SK-N-SH (cell line): ENCODE results near the gene USP15. TPM values are rescaled to one million over a fixed set of nuclear protein-coding genes. Genes with fewer than 3 reads are reported as not detected.

Experiments
- CTCF ChIA-PET: fragments of 300-600, 350-600 bp; formaldehyde crosslinking; extraction: SDS; loops from one replicate; lab custom pipeline; 2021; lab: Yijun Ruan, JAX
- POLR2A ChIA-PET: fragments of 350-600 bp; sonication (Branson Sonifier 250); formaldehyde crosslinking; extraction: SDS; loops from one replicate; lab custom pipeline; 2020; ENCODE audit warnings: antibody characterized with exemption, inconsistent platforms; lab: Yijun Ruan, JAX
- DNase-seq: peaks from one replicate; pipeline ENCODE4 v3.0.0; 2012
- H2AFZ ChIP-seq: fragments of 200-600 bp; sonication (generic); 2 replicates; pipeline ENCODE4 v1.8.1; 2016; ENCODE audit warnings: antibody characterized with exemption, mild to moderate bottlenecking, low read depth
- H3F3A ChIP-seq: fragments of 200-600 bp; sonication (generic); replicated peaks from 2 replicates; pipeline ENCODE3; 2016; ENCODE audit warnings: antibody characterized with exemption, mild to moderate bottlenecking; ENCODE audit not compliant: insufficient read depth
- H3K27ac ChIP-seq, 2 experiments: fragments of 200-500 bp in 1 of 2; fragments of 200-600 bp in 1 of 2; sonication (Bioruptor generic) in 1 of 2; sonication (generic), shearing (Covaris generic) in 1 of 2; 2 replicates each; pipeline versions ENCODE4 v1.5.1 to v1.6.1; 2014 to 2016; ENCODE audit warnings: low read depth in 2 of 2, inconsistent platforms in 1 of 2, low read length in 1 of 2, mild to moderate bottlenecking in 1 of 2, mixed read lengths in 1 of 2
- H3K27me3 ChIP-seq: fragments of 200-600 bp; sonication (generic), shearing (Covaris generic); 2 replicates; pipeline ENCODE4 v1.6.1; 2016; ENCODE audit warnings: mixed run types; ENCODE audit not compliant: insufficient read depth
- H3K36me3 ChIP-seq, 2 experiments: fragments of 200-500 bp in 1 of 2; fragments of 200-600 bp in 1 of 2; sonication (Bioruptor generic) in 1 of 2; sonication (generic) in 1 of 2; replicated peaks in 1 of 2; 2 replicates each; pipeline versions ENCODE3 to v1.5.1; 2014 to 2016; ENCODE audit warnings: low read length in 1 of 2, mild to moderate bottlenecking in 1 of 2; ENCODE audit not compliant: insufficient read depth in 2 of 2, control insufficient read depth in 1 of 2
- H3K4me1 ChIP-seq, 2 experiments: fragments of 200-500 bp in 1 of 2; fragments of 200-600 bp in 1 of 2; sonication (Bioruptor generic) in 1 of 2; sonication (generic), shearing (Covaris generic) in 1 of 2; 2 replicates each; pipeline versions ENCODE4 v1.5.1 to v1.6.1; 2014 to 2016; ENCODE audit warnings: low read depth in 1 of 2, low read length in 1 of 2, mixed run types in 1 of 2; ENCODE audit not compliant: insufficient read depth in 2 of 2, control insufficient read depth in 1 of 2
- H3K4me2 ChIP-seq: fragments of 200-600 bp; sonication (generic), shearing (Covaris generic); 2 replicates; pipeline ENCODE4 v1.6.1; 2017; ENCODE audit warnings: mixed run types
- H3K4me3 ChIP-seq, 2 experiments: fragments of 200-500 bp in 1 of 2; fragments of 200-600 bp in 1 of 2; sonication (Bioruptor generic) in 1 of 2; sonication (generic), shearing (Covaris generic) in 1 of 2; 2 replicates each; pipeline versions ENCODE4 v1.5.1 to v1.8.1; 2014 to 2016; ENCODE audit warnings: low read depth in 2 of 2, inconsistent platforms in 1 of 2, low read length in 1 of 2, mild to moderate bottlenecking in 1 of 2, mixed read lengths in 1 of 2, moderate library complexity in 1 of 2
- H3K79me2 ChIP-seq: fragments of 200-600 bp; sonication (generic); 2 replicates; pipeline ENCODE4 v1.8.1; 2017; ENCODE audit warnings: mild to moderate bottlenecking; ENCODE audit not compliant: insufficient read depth
- H3K9ac ChIP-seq: fragments of 200-600 bp; sonication (generic); 2 replicates; pipeline ENCODE4 v1.6.1; 2017; ENCODE audit warnings: mixed run types
- H3K9me2 ChIP-seq: fragments of 200-600 bp; sonication (generic); 2 replicates; pipeline ENCODE4 v1.6.1; 2017; ENCODE audit warnings: mixed run types
- H3K9me3 ChIP-seq: fragments of 200-600 bp; sonication (generic); 2 replicates; pipeline ENCODE4 v1.6.1; 2017; ENCODE audit warnings: mixed run types, mild to moderate bottlenecking, moderate library complexity
- H4K20me1 ChIP-seq: fragments of 200-600 bp; sonication (generic); 2 replicates; pipeline ENCODE4 v1.6.1; 2017; ENCODE audit warnings: mild to moderate bottlenecking, mixed run types; ENCODE audit not compliant: insufficient read depth
- CHD2 ChIP-seq: fragments of 150-350 bp; IDR thresholded peaks from 2 replicates; pipeline ENCODE4 v1.6.1; 2018; ENCODE audit warnings: low read length; ENCODE audit not compliant: partially characterized antibody
- CTCF ChIP-seq: fragments of 200-600 bp; sonication (generic); IDR thresholded peaks from 2 replicates; pipeline ENCODE4 v1.6.1; 2017; ENCODE audit warnings: antibody characterized with exemption, mild to moderate bottlenecking, moderate library complexity
- EP300 ChIP-seq, 2 experiments: IDR thresholded peaks; 2 replicates each; pipeline versions ENCODE4 v1.4.0 to v1.6.1; 2012; ENCODE audit warnings: borderline replicate concordance in 1 of 2, low read depth in 1 of 2, low read length in 1 of 2
- FOXJ3 ChIP-seq: sonication (generic); formaldehyde crosslinking; IDR thresholded peaks from 2 replicates; pipeline ENCODE4 v1.5.1; 2020; ENCODE audit warnings: mild to moderate bottlenecking, missing genetic modification reagents
- GABPA ChIP-seq: IDR thresholded peaks from 2 replicates; pipeline ENCODE4 v1.4.0; 2012; ENCODE audit warnings: low read depth, mild to moderate bottlenecking
- MEF2A ChIP-seq: IDR thresholded peaks from 2 replicates; pipeline ENCODE4 v1.4.0; 2012; ENCODE audit warnings: low read depth, borderline replicate concordance
- MXI1 ChIP-seq: IDR thresholded peaks from 2 replicates; pipeline ENCODE4 v1.6.1; 2012; ENCODE audit warnings: mild to moderate bottlenecking, low read depth, low read length, improper control_type of control experiment
- NRF1 ChIP-seq: IDR thresholded peaks from 2 replicates; pipeline ENCODE4 v1.6.1; 2012; ENCODE audit warnings: low read depth, mild to moderate bottlenecking, low read length
- POLR2AphosphoS5 ChIP-seq: IDR thresholded peaks from 2 replicates; pipeline ENCODE4 v1.6.1; 2012; ENCODE audit warnings: low read depth, low read length
- REST ChIP-seq: IDR thresholded peaks from 2 replicates; pipeline ENCODE4 v1.6.1; 2012; ENCODE audit warnings: mild to moderate bottlenecking, low read depth, low read length, moderate library complexity
- RFX5 ChIP-seq: IDR thresholded peaks from 2 replicates; pipeline ENCODE4 v1.6.1; 2012; ENCODE audit warnings: mild to moderate bottlenecking, improper control_type of control experiment, low read length
- SIN3A ChIP-seq: IDR thresholded peaks from 2 replicates; pipeline ENCODE4 v1.6.1; 2012; ENCODE audit warnings: low read depth, mild to moderate bottlenecking, low read length, moderate library complexity, borderline replicate concordance
- SMC3 ChIP-seq: IDR thresholded peaks from 2 replicates; pipeline ENCODE4 v1.6.1; 2012; ENCODE audit warnings: low read depth, low read length, improper control_type of control experiment
- TEAD4 ChIP-seq: IDR thresholded peaks from 2 replicates; pipeline ENCODE4 v1.4.0; 2012; ENCODE audit warnings: mild to moderate bottlenecking, borderline replicate concordance; ENCODE audit not compliant: insufficient read depth
- YY1 ChIP-seq: IDR thresholded peaks from 2 replicates; pipeline ENCODE4 v1.4.0; 2012; ENCODE audit warnings: low read depth, mild to moderate bottlenecking
- WGBS: methylation state at CpG from one replicate; pipeline ENCODE4 v1.1.6; 2017; ENCODE audit warnings: low lambda C conversion rate; 5-methylcytosine and 5-hydroxymethylcytosine counted together
- polyA plus RNA-seq, 3 experiments: library from polyadenylated mRNA; depleted of rRNA; stranded (reverse); fragments of >200 nt; gene quantifications; 2 replicates each; pipeline ENCODE4 v1.2.3, GENCODE V29; 2012
- TF ChIP-seq, protein P1 (sequence below): fragments of 150-350 bp; IDR thresholded peaks from 2 replicates; pipeline ENCODE4 v1.6.1; 2017; ENCODE audit warnings: antibody characterized with exemption, low read length, low read depth, borderline replicate concordance
- TF ChIP-seq, protein P2 (sequence below): IDR thresholded peaks from 2 replicates; pipeline ENCODE4 v1.4.0; 2012; ENCODE audit warnings: low read depth, borderline replicate concordance
- TF ChIP-seq, protein P3 (sequence below): IDR thresholded peaks from 2 replicates; pipeline ENCODE4 v1.4.0; 2012; ENCODE audit warnings: low read depth

The USP15 gene
- polyA plus RNA-seq, 1 of the 3 experiments (the other 2 are of a cell fraction) = 13.2 TPM

DNA sequence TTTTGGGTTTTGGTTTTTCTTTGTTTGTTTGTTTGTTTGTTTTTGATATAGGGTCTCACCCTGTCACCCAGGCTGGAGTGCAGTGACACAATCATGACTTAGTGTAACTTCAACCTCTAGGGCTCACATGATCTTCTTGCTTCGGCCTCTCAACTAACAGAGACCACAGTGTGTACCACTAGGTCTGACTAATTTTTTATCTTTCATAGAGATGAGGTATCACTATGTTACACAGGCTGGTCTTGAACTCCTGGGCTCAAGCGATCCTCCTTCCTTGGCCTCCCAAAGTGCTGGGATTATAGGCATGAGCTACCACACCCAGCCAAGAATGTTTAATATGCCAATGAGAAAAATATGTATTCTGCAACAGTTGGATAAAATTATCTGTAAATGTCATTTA, 29.6 kb upstream of the USP15 start (continued):
- TF ChIP-seq, protein P1, sequence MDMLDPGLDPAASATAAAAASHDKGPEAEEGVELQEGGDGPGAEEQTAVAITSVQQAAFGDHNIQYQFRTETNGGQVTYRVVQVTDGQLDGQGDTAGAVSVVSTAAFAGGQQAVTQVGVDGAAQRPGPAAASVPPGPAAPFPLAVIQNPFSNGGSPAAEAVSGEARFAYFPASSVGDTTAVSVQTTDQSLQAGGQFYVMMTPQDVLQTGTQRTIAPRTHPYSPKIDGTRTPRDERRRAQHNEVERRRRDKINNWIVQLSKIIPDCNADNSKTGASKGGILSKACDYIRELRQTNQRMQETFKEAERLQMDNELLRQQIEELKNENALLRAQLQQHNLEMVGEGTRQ = no peak
- TF ChIP-seq NRF1 = no peak

DNA sequence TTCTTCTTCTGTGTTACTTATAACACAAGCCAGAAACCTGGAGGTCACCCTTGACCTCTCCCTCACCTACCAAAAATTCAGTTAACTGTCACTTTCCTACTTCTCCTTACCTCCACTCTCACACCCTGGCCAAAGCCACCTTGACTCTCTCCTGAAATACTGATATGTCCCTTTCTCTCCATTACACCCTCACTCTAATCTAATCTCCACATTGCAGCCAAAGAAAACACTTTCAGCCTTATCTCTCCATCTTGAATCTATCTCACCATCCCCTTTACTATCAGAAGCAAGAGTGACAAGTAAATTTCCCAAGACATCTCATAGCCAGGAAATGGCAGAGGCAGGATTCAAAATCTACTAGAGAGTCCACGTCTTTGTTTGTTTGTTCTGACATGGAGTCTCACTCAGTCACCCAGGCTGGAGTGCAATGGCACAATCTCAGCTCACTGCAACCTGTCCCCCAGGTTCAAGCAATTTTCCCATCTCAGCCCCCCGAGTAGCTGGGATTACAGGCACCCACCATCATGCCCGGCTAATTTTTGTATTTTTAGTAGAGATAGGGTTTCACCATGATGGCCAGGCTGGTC, 28.0 kb upstream of the USP15 start:
- Histone ChIP-seq H3K27me3 (no peaks in the 10 kb centered on the region), H3K9me3 (no peaks in the 10 kb centered on the region), H2AFZ (no peak overlapping the region), H3K4me2 (no peak overlapping the region), H3K9ac (no peak overlapping the region)
- CTCF ChIA-PET = interaction anchor here (1.0 kb wide), 1 partner anchor 22 kb away, joined by 3 read pairs; no protein-coding TSS in a partner anchor
- WGBS = 6% methylated on average over 3 of the region's 3 CpGs
- TF ChIP-seq POLR2AphosphoS5 = no peak
- no peak for TF ChIP-seq TEAD4
- TF ChIP-seq EP300 (IDR thresholded peaks at IDR 0.05; ENCODE audit: borderline replicate concordance in 1 of 2, low read depth in 1 of 2, low read length in 1 of 2) = no peak
- TF ChIP-seq, protein P2, sequence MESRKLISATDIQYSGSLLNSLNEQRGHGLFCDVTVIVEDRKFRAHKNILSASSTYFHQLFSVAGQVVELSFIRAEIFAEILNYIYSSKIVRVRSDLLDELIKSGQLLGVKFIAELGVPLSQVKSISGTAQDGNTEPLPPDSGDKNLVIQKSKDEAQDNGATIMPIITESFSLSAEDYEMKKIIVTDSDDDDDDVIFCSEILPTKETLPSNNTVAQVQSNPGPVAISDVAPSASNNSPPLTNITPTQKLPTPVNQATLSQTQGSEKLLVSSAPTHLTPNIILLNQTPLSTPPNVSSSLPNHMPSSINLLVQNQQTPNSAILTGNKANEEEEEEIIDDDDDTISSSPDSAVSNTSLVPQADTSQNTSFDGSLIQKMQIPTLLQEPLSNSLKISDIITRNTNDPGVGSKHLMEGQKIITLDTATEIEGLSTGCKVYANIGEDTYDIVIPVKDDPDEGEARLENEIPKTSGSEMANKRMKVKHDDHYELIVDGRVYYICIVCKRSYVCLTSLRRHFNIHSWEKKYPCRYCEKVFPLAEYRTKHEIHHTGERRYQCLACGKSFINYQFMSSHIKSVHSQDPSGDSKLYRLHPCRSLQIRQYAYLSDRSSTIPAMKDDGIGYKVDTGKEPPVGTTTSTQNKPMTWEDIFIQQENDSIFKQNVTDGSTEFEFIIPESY = no peak
- TF ChIP-seq FOXJ3 (CRISPR knock-in tag) = no peak
- no peak for TF ChIP-seq MEF2A
- TF ChIP-seq, protein P3, sequence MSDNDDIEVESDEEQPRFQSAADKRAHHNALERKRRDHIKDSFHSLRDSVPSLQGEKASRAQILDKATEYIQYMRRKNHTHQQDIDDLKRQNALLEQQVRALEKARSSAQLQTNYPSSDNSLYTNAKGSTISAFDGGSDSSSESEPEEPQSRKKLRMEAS = no peak
- no peak for TF ChIP-seq MXI1
- TF ChIP-seq NRF1 = no peak
- TF ChIP-seq CHD2 = no peak
- no peak for TF ChIP-seq CTCF
- no peak for TF ChIP-seq SMC3
- no peak for TF ChIP-seq GABPA
- TF ChIP-seq, protein P1 = no peak
- TF ChIP-seq YY1 = no peak
- no peak for TF ChIP-seq RFX5
- TF ChIP-seq SIN3A = no peak
- no peak for TF ChIP-seq REST
- TF ChIP-seq, all 33 proteins: peak for 0
- Histone ChIP-seq H3K36me3 (no peaks in the 10 kb centered on the region), H3K4me1 (no peaks in the 10 kb centered on the region), H3K4me3 (no peak overlapping the region), H4K20me1 (no peaks in the 10 kb centered on the region), H3K9me2 (no peaks in the 10 kb centered on the region), H3K27ac (no peak overlapping the region), H3F3A (no peaks in the 10 kb centered on the region), H3K79me2 (no peaks in the 10 kb centered on the region)
- DNase-seq = no peak
- POLR2A ChIA-PET = no interaction called here
